NCI-H1436 (cell line): ENCODE data around the gene CUL9.
"Not testable (repeated sequence)": the region's sequence is repeated elsewhere in the genome, so short reads cannot be mapped to it uniquely, and the experiment has no call there.

Source experiments
- DNase-seq: peaks from one replicate; lab custom pipeline; 2025; lab: John Stamatoyannopoulos, UW

CUL9 gene

DNA sequence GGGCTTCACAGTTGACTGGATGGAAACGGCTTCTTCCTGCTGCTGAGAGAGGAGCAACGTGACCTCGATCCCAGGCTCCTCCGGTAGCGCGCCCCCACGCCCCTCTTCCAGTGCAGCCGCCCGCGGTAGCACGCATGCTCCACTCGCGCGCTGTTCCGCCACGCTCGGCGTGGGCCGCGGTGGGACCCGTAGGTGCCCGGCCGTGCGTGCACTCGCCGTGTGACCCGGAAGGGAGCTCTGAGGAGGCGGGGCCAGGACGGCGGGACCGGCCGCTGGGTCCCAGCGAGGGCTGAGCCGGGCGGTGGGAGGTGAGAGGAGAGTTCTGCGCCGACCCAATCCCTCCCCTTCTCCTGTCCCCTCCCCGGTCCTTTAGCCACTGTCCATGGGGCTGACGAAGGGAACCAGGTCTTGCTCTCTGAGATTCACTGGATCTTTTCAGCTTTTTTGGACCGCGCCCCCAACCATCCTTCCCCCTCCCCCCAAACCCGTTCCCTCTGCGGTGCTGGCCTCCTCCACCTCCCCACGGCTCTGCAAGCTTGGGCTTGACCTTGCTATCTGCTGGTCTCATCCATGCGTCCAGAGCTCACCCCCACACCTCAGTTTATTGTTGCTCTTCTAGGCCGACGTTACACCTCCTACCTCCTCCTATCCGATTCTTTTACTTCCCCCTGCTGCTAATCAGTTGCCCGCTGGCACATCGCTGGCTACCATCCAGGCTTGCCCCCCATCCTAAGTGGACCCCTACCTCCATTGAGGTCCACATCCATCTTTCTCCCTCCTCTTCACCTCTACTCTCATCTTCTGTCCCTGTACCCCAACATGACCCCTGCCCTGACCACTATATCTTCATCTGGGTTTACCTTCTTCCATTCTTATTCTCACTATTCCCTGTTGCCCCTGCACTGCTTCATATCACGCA, at the start of gene CUL9:
Gene CUL9 (plus strand): TSS at position 255 of the 919 bp plus-strand sequence. CDS start 2,115 bp downstream, outside the sequence.
- DNase-seq = peak; percentile 65

DNA sequence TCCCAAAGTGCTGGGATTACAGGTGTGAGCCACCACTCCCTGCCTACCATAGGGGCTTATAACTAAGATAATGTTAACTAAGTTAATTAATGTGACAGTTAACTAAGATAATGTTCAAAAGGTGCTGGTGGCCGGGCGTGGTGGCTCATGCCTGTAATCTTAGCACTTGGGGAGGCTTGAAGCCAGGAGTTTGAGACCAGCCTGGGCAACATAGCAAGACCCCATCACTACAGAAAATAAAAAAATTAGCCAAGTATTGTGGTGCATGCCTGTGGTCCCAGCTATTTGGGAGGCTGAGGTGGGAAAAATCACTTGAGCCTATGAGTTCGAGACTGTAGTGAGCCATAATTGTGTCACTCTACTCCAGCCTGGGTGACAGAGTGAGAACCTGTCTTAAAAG, 43.7 kb upstream of the CUL9 start:
- DNase-seq = no peak

DNA sequence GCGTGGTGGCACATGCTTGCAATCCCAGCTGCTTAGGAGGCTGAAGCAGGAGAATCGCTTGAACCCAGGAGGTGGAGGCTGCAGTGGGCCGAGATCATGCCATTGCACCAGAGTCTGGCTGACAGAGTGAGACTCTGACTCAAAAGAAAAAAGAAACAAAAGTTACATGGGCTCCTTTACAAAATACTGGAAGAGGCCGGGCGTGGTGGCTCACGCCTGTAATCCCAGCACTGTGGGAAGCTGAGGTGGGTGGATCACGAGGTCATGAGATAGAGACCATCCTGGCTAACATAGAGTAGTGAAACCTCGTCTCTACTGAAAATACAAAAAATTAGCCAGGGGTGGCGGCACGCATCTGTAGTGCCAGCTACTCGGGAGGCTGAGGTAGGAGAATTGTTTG, 42.0 kb upstream of the CUL9 start:
- DNase-seq = not testable (repeated sequence)

DNA sequence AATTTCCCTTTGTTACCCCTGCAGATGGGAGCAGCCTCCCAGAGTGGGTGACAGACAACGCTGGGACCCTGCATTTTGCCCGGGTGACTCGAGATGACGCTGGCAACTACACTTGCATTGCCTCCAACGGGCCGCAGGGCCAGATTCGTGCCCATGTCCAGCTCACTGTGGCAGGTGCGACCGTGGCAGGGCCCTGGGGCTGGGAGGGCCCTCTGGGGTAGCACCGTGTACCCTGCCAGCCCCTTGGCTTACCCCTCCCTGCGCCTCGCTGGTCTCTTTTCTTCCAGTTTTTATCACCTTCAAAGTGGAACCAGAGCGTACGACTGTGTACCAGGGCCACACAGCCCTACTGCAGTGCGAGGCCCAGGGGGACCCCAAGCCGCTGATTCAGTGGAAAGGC, 40.4 kb upstream of the CUL9 start:
- no peak for DNase-seq

DNA sequence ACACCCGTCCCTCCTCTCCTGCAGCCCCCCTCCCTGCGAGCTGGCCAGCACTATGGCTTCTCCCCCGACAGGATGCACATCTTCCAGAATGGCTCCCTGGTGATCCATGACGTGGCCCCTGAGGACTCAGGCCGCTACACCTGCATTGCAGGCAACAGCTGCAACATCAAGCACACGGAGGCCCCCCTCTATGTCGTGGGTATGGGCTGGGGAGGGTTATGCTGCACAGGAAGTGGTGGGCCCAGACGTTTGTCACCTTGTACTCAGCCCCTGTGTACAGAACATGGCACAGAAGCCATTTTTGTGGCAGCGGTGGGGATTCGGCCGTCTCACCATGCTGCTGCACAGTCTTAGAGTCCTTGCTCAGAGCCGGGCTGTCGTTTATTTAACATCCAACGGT, 39.9 kb upstream of the CUL9 start:
- DNase-seq = no peak

DNA sequence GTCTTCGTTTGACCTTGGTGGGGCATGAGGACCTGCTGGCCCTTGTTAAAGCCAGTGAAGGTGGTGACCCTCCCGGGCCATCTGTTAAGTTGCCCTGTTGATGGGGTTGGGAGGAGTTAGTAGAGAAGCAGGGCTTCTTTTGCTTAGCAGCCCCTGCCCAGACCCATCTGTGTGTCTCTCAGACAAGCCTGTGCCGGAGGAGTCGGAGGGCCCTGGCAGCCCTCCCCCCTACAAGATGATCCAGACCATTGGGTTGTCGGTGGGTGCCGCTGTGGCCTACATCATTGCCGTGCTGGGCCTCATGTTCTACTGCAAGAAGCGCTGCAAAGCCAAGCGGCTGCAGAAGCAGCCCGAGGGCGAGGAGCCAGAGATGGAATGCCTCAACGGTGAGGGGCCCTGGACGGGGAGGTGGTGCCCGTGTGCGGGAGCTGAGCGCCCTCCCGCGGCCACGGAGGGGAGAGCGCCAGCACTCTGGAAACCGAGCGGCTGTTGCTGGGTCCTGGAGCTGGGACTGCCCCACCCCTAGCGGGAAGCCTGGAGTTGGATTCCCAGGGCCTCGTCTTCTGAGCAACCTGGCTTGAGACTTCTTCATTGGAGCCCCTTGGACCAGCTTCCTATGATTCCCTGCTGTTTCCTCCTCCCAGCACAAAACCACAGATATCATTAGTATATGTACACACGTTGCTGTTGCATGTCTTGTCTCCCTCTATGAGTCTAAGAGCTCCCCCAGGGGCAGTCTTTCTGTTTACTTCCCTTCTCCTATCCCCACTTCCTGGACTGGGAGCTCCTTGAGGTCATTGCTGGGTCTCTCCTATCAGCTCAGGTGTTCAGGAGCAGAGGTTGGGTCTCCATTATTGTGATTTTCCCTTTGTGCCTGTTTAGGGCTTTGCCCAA, 38.5 kb upstream of the CUL9 start:
- peak; percentile 60 for DNase-seq

DNA sequence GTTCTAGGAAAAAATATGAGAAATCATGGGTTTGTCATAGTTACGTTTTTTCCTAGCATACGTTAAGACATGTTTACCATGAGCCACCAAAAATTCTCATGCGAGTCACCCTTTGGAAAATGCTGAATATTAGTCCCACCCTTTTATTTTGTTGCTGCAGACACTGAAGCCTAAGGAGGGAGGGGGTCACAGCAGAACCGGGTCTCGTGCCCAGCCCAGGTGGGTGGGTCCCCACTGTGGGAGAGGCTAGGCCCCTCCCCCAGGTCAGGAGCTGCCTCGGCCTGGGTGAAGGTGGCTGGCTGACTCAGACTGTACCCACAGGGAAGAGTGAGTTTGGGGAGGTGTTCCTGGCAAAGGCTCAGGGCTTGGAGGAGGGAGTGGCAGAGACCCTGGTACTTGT, 37.1 kb upstream of the CUL9 start:
- DNase-seq = no peak

DNA sequence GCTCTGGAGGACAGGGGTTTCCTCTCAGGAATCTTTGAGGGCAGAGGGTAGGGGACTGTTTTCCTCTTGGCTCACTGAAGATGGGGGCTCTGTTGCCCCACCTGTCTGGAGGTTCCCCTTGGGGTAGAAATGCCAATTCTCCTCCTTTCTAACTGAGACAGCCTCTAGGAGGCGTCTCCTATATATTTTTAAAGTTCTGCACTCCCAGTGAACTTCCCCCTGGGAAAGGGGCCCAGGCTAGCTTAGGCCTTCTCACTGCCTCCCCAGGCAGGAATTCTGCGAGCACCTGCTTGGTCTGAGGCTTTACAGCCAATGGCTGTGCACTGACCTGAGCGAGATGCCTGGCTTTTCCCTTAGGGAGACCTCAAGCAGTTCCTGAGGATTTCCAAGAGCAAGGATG, 35.7 kb upstream of the CUL9 start:
- no peak for DNase-seq

DNA sequence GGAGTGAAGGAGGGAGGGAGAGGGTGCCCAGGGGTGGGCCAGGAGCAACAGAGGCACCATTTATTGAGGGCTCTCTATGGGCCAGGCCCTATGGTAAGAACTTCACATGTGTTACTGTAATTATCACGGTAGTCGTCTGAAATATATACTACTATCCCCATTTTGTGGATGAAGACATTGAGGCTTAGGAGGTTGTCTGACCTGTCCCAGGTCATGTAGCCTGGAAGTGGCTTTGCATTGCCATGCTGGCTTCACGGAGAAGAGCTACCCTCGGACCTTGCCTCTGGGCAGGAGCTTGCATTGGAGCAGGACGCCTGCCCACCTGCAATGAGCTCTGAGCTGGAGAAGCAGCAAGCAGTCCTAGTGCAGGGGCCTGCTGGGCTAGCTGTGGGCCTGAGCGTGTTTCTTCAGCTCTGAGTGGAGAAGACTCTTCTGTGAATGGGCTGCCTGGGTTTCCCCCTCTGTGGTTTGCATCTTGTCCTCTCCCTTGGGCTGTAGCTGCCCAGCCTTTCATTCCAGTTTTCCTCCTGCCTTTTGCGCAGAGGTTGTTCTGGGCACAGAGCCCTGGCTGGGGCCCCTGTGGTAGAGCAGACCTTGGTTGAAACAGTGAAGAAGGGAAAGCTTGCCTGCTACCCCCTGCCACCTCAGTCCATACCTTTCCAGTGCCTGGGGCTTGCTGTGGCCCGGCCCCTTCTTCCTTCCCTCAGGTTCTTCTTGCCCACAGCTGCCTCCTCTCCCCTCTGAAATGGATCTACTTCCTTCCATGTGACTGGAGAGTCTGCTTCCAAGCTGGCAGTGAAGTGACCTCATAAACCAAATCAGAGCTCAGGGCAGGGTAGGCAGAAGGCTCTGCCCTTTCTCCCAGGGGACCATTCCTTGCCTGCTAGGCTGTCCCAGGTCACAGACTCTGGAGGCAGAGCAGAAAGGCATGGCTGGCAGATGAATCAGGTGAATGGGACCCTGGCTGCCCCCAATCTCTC, 35.0 kb upstream of the CUL9 start:
- DNase-seq = no peak

DNA sequence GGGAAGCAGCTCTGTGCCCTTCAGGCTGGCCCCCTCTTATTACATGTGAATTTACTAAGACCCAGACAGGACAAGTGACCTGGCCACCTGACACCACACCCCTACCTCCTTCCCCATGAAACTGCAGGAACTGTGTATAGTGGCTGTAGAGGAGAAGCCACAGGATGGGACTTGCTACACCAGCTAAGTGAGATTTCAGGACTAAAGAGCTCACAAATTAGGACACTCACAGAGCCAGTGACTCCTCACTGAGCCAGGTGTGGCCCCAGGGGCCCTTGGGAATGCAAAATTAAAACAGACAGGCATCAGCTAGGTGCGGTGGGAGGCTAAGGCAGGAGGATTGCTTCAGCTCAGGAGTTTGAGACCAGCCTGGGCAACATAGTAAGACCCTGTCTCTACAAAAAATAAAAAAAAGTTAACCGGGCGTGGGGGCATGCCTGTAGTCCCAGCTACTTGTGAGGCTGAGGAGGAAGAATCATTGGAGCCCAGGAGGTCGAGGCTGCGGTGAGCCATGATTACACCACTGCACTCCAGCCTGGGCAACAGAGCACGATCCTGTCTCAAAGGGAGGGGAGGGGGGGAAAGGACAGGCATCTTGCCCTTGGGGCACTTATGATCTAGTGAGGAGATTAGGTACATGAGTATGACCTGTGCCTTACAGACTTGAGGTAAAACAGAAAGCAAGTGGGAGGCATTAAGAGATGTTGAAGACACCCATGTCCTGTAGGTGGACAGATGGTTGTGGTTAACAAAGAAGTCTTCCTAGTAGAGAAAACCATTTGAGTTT, 34.1 kb upstream of the CUL9 start:
- DNase-seq = no peak

DNA sequence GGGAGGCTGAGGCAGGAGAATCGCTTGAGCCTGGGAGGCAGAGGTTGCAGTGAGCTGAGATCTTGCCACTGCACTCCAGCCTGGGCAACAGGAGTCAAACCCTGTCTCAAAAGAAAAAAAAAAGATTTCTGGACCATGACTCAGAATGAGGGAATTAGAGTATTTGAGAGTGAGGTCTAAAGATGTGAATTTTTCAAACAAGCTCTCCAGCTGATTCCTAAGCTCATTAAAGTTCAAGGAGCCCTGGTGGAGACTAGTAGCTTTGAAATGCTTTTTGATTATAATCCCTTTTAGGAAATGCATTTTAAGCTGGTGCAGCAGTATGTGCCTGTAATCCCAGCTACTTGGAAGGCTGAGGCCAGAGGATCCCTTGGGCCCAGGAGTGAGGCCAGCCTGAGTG, 32.7 kb upstream of the CUL9 start:
- DNase-seq = no peak

DNA sequence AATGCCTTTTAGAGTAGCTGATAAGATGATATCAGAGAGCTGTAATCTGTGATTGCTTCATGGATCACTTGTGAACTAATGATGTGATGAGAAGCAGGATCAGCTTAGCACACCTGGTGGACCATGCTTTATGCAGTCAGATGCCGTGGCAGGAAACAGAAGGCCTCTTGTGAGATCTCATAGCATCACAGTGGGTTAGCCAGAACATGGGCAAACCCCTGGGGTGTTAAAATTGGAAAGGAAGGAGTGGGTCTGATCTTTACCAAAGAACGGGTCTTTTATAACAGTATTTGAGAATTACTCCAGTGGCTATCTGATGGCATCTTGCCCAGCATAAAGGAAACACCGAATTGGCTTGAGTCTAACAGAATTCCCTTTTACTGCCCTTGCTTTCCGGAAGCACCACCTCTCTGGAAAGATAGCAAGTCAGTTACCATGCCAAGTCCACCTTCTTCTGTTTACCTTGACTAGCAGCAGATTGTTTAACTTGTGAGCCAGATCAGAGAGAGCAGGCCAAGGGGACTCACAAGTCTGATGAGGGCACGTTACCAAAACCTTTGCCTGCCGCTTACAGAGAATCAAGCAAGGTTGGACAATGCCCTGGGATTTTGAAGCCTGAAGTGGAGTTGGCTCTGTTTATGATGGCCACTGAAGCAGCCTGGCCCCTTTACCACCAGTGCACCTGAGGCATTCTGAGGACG, 31.8 kb upstream of the CUL9 start:
- DNase-seq = no peak

DNA sequence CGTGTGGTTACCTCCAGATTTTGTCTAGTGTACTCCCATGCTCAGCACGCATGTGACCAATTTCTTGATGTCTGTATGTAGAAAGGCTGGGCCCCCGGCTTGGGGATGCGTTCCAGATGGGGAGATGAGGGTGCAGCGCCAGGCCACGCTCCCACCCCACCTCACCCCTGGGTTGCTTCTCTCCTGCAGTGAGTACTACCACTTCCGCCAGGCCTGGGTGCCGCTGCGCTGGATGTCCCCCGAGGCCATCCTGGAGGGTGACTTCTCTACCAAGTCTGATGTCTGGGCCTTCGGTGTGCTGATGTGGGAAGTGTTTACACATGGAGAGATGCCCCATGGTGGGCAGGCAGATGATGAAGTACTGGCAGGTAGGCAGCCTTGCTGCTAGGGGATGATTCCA, 22.4 kb upstream of the CUL9 start:
- no peak for DNase-seq

DNA sequence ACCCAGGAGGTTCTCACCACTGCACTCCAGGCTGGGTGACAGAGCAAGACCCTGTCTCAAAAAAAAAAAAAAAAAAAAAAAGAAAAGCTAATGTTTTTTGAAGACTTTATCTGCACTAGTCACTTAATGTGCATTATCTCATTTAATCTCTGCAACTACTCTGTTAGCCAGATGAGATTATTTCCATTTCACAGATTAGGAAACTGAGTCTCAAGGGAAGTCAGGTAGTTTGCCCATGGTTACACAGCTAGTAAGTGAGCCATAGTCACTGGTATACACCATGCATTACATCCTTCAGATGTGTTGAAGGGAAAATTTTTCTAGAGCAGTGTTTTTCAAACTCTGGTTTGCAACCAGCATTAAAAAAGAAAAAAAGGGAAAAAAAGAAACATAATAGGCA, 18.1 kb upstream of the CUL9 start:
- DNase-seq = no peak

DNA sequence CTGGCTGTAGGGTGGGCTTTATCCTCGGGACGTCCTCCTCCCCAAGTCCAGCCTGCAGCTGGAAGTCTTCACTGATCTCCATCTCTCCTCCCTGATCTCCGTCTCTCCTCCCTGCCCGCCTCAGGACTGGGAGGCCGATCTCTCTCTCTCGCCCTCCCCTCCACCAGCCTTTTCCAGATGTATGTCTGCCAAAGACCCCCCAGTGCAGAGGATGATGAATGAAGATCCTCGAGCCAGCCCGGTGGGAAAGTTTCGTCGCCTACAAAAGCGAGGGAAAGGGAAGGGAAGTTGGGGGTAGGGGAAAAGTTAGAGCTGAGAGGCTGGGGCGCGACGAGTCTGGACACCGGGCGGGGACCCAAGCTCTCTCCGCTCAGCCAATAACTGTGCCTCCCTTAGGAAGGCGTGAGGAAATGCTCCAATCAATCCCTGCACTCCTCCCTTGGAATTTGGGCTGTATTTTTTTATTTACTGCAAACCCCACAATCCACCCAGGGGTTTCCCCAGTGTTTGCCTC, 11.5 kb upstream of the CUL9 start:
- DNase-seq = no peak

DNA sequence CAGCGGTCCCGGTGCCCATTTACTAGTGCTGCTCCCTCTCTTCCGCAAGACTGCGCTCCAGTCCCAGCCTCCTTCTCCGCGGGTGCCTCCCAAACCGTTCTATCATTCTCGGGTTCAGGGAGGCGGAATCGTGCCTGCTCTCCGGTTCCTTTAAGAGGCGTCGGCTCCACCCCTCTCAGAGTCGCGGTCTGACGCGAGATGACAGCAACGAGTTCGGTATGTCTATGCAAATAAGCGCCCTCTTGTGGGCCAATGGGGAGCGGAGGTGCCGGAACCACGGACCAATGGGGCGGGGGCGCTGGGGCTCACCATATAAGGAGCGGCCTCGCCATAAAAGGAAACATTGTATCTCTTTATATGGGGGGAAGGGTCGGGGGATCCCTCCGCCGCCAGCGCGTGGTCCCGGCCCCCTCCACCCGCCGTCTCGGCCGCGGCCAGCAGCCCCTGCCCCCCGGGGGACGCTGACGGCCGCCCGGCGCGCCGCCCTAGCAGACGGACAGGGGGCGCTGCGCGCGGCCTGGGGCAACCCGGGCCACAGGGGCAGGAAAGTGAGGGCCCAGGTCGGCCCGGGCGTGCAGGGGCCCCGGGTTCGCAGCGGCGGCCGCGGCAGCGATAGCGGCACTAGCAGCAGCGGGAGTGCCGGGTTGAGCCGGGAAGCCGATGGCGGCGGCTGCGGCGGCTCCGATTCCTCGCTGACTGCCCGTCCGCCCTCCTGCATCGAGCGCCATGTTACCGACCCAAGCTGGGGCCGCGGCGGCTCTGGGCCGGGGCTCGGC, 10.9 kb upstream of the CUL9 start, which contains the start of gene SRF:
Gene SRF (plus strand): TSS at position 339 of the 776 bp plus-strand sequence. CDS start 388 bp downstream, at position 727.
- peak; percentile 97 for DNase-seq

DNA sequence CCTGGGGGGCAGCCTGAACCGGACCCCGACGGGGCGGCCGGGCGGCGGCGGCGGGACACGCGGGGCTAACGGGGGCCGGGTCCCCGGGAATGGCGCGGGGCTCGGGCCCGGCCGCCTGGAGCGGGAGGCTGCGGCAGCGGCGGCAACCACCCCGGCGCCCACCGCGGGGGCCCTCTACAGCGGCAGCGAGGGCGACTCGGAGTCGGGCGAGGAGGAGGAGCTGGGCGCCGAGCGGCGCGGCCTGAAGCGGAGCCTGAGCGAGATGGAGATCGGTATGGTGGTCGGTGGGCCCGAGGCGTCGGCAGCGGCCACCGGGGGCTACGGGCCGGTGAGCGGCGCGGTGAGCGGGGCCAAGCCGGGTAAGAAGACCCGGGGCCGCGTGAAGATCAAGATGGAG, 10.3 kb upstream of the CUL9 start:
- DNase-seq = no peak

DNA sequence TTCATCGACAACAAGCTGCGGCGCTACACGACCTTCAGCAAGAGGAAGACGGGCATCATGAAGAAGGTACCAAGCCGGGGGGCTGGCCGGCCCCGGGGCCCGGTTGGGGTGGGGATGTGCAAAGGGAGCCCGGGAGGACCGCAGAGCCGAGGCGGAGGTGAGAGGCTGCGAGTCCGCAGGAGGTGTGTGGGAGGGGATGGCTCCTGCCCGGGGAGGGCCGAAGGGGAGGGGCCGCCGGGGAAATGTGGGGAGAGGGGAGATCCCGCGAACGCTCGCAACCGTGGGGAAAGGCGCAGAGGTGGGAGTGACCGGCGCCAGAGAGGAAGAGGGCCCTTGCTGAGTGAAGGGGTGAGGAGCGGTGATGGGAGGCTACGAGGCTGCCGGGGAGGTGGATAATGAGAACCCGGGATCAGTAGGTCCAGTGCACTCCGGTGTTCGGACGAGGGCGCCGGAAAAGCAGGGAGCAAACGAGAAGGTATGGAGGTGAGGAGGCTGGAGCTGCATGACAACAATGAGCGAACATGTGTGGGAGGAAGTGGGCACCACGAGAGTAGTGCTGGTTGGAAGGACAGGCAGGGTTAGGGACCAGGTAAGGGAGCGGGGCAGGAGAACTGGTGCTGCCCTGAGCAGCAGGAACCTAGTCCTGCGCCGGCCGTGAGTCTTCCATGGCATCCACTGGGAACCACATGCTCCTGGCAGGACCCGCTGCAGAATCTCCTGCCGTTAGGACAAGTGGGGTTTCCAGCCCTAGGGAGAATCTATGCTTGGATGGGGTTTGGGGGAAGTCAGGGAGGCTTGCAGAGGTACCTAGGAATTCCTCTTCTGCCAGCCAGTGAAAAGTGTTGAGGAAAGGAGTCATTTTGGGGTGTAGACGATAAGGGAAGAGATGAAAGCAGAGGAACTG, 9.6 kb upstream of the CUL9 start:
- no peak for DNase-seq
